ENCODE results near the gene CYP27C1. TPM values are rescaled to one million over a fixed set of nuclear protein-coding genes. Genes with fewer than 3 reads are reported as not detected.

CYP27C1 gene, protein sequence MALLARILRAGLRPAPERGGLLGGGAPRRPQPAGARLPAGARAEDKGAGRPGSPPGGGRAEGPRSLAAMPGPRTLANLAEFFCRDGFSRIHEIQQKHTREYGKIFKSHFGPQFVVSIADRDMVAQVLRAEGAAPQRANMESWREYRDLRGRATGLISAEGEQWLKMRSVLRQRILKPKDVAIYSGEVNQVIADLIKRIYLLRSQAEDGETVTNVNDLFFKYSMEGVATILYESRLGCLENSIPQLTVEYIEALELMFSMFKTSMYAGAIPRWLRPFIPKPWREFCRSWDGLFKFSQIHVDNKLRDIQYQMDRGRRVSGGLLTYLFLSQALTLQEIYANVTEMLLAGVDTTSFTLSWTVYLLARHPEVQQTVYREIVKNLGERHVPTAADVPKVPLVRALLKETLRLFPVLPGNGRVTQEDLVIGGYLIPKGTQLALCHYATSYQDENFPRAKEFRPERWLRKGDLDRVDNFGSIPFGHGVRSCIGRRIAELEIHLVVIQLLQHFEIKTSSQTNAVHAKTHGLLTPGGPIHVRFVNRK
- 3.2 to 4.2 TPM (median 3.7 TPM) in 5 replicates for total RNA-seq (2022; extraction: Qiagen RNA extraction)

DNA sequence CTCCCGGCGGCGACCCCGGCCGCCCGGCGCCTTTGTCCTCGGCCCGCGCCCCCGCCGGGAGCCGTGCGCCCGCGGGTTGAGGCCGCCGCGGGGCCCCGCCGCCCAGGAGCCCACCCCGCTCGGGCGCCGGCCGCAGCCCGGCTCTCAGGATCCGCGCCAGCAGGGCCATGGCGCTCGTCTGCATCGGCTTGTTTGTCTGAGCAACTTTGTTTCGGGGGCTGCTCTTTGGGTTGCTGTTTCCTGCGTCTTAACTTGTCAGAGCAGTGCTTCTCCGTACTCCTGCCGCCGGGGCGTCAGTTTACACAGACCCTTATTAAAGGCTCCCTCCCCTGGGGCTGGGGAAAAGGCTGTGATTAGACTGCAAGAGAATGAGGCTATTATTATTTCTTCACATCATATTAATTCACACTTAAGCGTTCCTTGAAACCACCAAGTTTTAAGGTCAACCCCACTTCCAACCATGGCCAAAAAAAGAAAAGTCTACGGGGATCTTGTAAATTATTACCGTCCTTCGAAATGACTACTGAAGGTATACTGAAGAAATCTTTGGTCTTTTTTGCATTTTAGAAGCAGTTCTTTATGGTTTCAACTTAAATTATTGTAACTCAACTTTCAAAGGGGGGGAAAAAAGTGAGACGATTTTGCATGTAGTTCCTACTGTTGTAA lies at the start of gene CYP27C1:
CYP27C1 (minus strand) TSS at position 198 of the 666 bp plus-strand sequence; CDS start at position 169, 29 bp downstream.

Other genes starting within 250 kb of the CYP27C1 start
- 29.2 to 31.7 TPM (median 30.7 TPM) in 5 replicates for gene BIN1, start 113.1 kb downstream of the CYP27C1 start, total RNA-seq (2022; extraction: Qiagen RNA extraction)
- gene ERCC3, start 73.8 kb upstream of the CYP27C1 start, total RNA-seq (2022; extraction: Qiagen RNA extraction), result 39.2 to 48.3 TPM (median 42.6 TPM) in 5 replicates
- 11.6 to 21.5 TPM (median 20.2 TPM) in 5 replicates for gene MAP3K2, start 167.7 kb upstream of the CYP27C1 start, total RNA-seq (2022; extraction: Qiagen RNA extraction)
- 4.1 to 5.5 TPM (median 4.7 TPM) in 5 replicates for gene PROC, start 198.1 kb upstream of the CYP27C1 start, total RNA-seq (2022; extraction: Qiagen RNA extraction)